Measurements from ENCODE around the gene FSTL4. TPM values are rescaled to one million over a fixed set of nuclear protein-coding genes. Genes with fewer than 3 reads are reported as not detected.

Gene FSTL4
- total and polyA plus RNA-seq, 4 donors = 0.02 to 0.18 TPM; not detected in 2

- no peaks in the 10 kb centered on the region for H3K9me3 ChIP-seq (ENCODE audit: control insufficient read depth in 4 of 4, low read length in 3 of 4)
- H3K4me3 ChIP-seq (ENCODE audit: low read depth in 1 of 3, low read length in 3 of 3) = no peak overlapping the region
- WGBS = 86% methylated on average over 11 of the region's 11 CpGs
- no peaks in the 10 kb centered on the region for H3K4me1 ChIP-seq (ENCODE audit: control insufficient read depth in 4 of 4, insufficient read depth in 4 of 4, low read length in 3 of 4)
- H3K27ac ChIP-seq (ENCODE audit: low read depth in 1 of 2, low read length in 2 of 2) = no peak overlapping the region
- TF ChIP-seq MAX (IDR thresholded peaks at IDR 0.05) (no peak), HNF4A (conservative IDR thresholded peaks at IDR 0.05) (no peak), FOXA1 (IDR thresholded peaks at IDR 0.05) (no peak), CTCF (IDR thresholded peaks at IDR 0.05; ENCODE audit: low read depth, low read length, missing input control) (no peak), NR2F2 (IDR thresholded peaks at IDR 0.05) (no peak), HNF4G (IDR thresholded peaks at IDR 0.05) (no peak), ZBTB33 (IDR thresholded peaks at IDR 0.05) (no peak), JUND (IDR thresholded peaks at IDR 0.05) (no peak), YY1 (IDR thresholded peaks at IDR 0.05) (no peak), REST (IDR thresholded peaks at IDR 0.05) (no peak), RXRA (IDR thresholded peaks at IDR 0.05) (no peak), EGR1 (IDR thresholded peaks at IDR 0.05; ENCODE audit: low read depth in 2 of 2) (no peak)
- H3K27me3 ChIP-seq (ENCODE audit: control insufficient read depth in 4 of 4, insufficient read depth in 4 of 4, low read length in 3 of 4) = no peaks in the 10 kb centered on the region
- H3K36me3 ChIP-seq (ENCODE audit: control insufficient read depth in 4 of 4, insufficient read depth in 3 of 4, low read depth in 1 of 4, low read length in 3 of 4) = no peaks in the 10 kb centered on the region
- DNase-seq (ENCODE audit: low spot score) = no peak
- H3K9ac ChIP-seq (ENCODE audit: low read depth in 1 of 2, low read length in 2 of 2) = no peak overlapping the region
Measured at GRCh38 chr5:133245191-133246052, 366.9 kb downstream of the FSTL4 start.

- Histone ChIP-seq H3K9ac (ENCODE audit: low read depth in 1 of 2, low read length in 2 of 2) (no peak overlapping the region), H3K4me1 (ENCODE audit: control insufficient read depth in 4 of 4, insufficient read depth in 4 of 4, low read length in 3 of 4) (no peaks in the 10 kb centered on the region), H3K27me3 (ENCODE audit: control insufficient read depth in 4 of 4, insufficient read depth in 4 of 4, low read length in 3 of 4) (no peaks in the 10 kb centered on the region), H3K36me3 (ENCODE audit: control insufficient read depth in 4 of 4, insufficient read depth in 3 of 4, low read depth in 1 of 4, low read length in 3 of 4) (no peaks in the 10 kb centered on the region), H3K27ac (ENCODE audit: low read depth in 1 of 2, low read length in 2 of 2) (no peak overlapping the region), H3K9me3 (ENCODE audit: control insufficient read depth in 4 of 4, low read length in 3 of 4) (no peaks in the 10 kb centered on the region), H3K4me3 (ENCODE audit: low read depth in 1 of 3, low read length in 3 of 3) (no peak overlapping the region)
- 52% methylated on average over 7 of the region's 7 CpGs for WGBS
- DNase-seq (ENCODE audit: low spot score) = no peak
- TF ChIP-seq MAX (IDR thresholded peaks at IDR 0.05) (no peak), NR2F2 (IDR thresholded peaks at IDR 0.05) (no peak), ATF3 (IDR thresholded peaks at IDR 0.05) (no peak), ZBTB33 (IDR thresholded peaks at IDR 0.05) (no peak), FOXA1 (IDR thresholded peaks at IDR 0.05) (no peak), HNF4G (IDR thresholded peaks at IDR 0.05) (no peak), GABPA (IDR thresholded peaks at IDR 0.05 in 1 of 2, conservative IDR thresholded peaks at IDR 0.05 in 1 of 2) (no peak), EGR1 (IDR thresholded peaks at IDR 0.05; ENCODE audit: low read depth in 2 of 2) (no peak), SP1 (IDR thresholded peaks at IDR 0.05) (no peak), JUND (IDR thresholded peaks at IDR 0.05) (no peak), REST (IDR thresholded peaks at IDR 0.05) (no peak), FOXA2 (IDR thresholded peaks at IDR 0.05) (no peak)
Measured at GRCh38 chr5:133244242-133244641, 368.1 kb downstream of the FSTL4 start.

Measured in liver (tissue), 9 donors.